Activated CD4-positive, alpha-beta T cell treated with anti-CD3 and anti-CD28 coated beads, Interleukin-10, Interleukin-2, amounts not matched to agents 100 ng/mL and 50 ng/mL, durations not matched to agents 16 hours and 8 hours (primary cell): ENCODE measurements around the gene CRYBG2.

ENCODE experiments used
- DNase-seq: peaks from one replicate; pipeline ENCODE4 v3.0.0-alpha.2; 2020

Gene CRYBG2

DNA sequence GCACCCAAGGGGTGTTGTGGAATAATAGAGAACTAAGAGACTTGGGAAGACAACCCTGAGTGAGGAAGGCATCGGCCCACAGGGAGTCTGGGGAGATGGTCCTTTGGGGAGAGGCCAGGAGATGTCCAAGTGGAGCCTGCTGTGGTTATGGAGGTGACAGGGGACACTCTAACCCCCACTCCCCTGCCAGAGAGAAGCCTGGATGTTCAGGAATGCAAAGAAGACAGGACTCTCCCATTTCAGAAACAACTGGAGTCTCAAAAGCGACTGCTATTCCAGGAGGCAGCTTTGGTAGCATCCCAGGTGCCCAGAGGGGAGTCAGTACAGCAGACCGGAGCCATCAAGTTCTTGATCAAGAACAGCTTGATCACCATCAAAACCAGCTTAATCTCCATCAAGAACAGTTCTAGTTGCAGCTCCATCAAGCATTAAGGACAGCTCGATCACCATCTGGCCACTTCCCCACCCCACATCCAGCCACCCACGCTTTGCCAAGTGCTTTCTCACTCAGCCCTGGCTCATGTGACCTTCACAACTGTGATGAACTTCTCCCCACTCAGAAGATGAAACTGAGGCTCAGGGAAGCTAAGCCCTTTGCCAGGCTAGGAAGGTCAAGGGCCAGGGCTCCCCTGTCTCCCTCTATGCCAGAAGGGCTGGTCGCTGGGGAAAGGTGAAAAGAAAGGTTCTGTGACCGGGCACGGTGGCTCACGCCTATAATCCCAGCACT, 35.4 kb downstream of the CRYBG2 start:
- peak; percentile 64 for DNase-seq

DNA sequence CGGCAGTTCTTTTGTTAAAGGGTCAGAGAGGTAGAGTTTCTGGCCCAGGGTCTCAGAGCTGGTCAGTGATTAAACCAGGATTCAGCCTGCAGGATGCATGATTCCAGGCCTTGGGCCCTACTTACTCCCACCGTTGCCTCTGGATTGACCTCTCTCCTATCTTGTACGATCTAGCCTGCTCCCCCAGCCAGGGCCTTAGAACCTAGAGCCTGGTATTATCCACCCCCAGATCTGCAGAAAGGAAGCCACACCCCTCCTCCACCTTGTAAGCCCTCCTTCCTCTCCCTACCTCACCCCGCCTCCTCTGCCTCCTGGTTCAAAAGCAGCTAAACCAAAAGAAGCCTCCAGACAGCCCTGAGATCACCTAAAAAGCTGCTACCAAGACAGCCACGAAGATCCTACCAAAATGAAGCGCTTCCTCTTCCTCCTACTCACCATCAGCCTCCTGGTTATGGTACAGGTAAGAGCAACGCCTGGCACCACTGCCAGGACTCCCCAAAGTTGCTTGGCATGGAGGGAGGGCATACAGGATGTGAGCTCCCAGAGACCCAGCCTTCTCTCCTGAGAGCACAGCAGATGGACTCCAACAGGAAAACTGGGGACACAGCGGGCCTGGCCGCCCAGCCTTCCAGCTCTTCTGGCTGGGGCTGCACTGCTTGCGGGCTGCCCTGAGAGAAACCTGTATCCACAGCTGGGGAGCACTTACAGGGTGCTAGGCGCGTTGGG, 36.2 kb downstream of the CRYBG2 start, which contains the start of gene CD52:
CD52 (plus strand) TSS at position 347 of the 726 bp plus-strand sequence; CDS start at position 407, 60 bp downstream.
- peak; percentile 87 for DNase-seq

- no peak for DNase-seq
These were observed 36.8 kb downstream of the CRYBG2 start for GRCh38 chr1:26317146-26317545.

DNA sequence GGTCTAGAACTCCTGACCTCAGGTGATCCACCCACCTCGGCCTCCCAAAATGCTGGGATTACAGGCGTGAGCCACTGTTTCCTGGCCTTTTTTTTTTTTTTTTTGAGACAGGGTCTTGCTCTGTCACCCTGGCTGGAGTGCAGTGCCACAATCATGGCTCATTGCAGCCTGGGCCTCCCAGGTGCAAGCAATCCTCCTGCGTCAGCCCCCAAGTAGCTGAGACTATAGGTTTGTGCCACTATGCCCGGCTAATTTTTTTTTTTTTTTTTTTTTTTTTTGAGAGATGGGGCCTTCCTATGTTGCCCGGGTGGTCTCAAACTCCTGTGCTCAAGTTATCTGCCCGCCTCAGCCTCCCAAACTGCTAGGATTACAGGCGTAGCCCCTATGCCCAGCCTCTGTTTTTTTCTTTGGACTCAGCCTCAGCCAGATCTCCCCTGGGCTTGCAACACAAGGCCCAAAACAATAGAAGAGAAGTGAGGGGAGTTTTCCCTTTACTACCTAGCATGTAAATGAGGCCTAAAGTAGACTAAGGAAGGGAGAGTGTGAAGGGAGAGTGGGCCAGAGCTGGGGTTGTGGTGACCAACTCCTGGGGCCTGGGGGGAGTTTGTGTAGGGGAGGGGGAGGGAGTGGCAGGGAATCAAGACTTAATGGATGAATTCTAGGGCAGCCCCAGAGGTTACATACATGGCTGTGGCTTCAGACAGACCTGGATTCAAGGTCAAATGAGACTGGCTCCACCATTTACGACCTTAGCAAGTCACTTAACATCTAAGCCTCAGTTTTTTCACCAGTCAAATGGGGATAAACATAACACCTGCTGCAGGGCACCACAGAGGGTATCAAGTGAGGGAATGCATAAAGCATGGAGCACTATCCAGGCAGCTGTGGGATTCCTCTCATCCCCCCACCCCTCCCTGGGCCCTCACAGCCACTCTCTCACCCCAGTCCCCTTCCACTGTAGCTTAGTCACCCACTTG, 37.8 kb downstream of the CRYBG2 start:
- DNase-seq = no peak

- DNase-seq = no peak
These were observed 39.4 kb downstream of the CRYBG2 start for GRCh38 chr1:26314501-26314900.

- peak; percentile 61 for DNase-seq
These were observed 45.7 kb downstream of the CRYBG2 start for GRCh38 chr1:26307966-26308899.

DNA sequence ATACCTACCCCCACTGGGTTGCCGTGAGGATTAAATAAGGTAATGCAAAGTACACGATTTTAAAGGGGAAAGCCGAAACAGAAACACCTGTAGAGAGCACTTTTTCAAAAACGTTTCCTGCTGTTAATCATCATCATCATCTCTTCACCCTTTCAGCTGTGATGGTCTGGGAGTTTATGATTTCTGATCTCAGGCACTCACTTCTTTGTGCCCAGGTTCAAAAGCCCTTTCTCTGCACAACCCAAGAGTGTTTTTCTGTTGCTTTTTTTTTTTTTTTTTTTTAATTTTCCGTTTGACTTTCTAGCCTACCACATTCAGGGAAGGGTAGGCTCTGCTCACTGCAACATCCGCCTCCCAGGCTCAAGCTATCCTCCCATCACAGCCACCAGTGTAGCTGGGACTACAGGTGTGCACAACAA, 46.6 kb downstream of the CRYBG2 start:
- peak; percentile 55 for DNase-seq

GRCh38 chr1:26306290-26307229, 47.4 kb downstream of the CRYBG2 start, which contains the start of gene UBXN11:
UBXN11 (minus strand) TSS chr1:26306636; CDS start chr1:26302883, 3,753 bp downstream.
- peak; percentile 98 for DNase-seq

- no peak for DNase-seq
These were observed 48.2 kb downstream of the CRYBG2 start for GRCh38 chr1:26305667-26306289.

DNA sequence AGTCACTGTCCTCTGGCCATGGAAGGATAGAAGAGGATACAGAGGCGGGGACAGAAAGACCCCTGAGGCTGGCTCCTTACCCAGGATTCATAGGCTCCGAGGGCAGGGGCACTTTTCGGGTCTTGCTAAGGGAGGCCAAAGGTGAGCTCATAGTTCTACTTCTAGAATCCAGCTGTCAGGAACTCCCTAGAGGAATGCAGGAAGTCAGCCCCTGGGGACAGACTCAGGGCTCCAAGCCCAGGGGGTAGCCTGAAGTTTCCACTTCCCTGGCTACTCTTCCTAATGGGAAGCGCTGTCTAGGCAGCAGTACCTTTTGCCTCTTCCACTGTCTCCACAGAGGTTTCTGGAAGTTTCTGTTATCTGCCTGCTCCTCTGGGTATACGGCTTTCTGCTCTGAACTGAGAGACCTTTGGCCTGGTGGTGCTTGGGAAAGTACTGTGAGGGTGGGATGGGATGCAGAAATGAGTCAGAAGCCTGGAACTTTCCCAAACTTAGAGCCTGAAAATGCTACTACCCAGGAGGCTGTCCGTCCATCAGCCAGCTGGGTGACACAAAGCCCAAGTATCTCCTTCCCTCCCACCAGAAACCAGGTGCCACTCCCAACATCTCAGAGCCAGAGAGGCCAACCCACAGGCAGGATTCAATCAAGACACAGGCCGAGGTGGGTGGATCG, 51.1 kb downstream of the CRYBG2 start:
- no peak for DNase-seq

DNA sequence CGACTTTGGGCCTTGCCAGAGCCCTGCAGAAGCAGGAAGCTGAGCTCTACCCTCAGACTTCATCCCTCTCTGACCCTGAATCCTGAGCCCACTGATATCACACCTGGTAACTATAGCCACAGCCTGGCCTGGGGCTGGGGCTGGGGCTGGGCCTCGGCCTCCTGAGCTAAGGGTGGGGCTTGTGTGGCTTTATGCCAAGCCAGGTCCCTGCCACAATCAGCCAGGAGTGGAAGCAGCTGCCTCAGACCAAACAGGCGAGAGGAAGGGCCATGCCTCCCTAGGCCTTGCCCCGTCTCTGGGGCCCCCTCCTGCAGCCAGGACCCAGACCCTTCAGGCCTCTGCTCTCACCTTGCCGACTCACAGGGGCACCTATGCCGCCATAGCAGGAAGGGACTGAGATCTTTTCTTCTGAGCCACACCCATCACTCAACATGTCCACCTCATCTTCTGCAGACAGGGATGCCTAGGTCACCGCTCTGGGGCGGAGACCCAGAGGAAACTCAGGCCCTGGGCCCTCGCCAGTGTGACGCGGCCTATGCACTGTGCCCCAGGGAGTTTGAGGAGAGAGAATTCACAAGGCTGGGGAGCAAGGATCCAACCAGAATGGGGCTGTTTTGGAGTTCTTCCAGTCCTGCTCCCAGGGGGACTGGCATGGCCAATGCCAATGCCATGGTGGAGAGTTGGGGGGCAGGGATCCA, 53.2 kb downstream of the CRYBG2 start:
- DNase-seq = no peak

GRCh38 chr1:26297791-26298124, 56.2 kb downstream of the CRYBG2 start:
- DNase-seq = no peak

- no peak for DNase-seq
These were observed 56.7 kb downstream of the CRYBG2 start for GRCh38 chr1:26297057-26297790.

DNA sequence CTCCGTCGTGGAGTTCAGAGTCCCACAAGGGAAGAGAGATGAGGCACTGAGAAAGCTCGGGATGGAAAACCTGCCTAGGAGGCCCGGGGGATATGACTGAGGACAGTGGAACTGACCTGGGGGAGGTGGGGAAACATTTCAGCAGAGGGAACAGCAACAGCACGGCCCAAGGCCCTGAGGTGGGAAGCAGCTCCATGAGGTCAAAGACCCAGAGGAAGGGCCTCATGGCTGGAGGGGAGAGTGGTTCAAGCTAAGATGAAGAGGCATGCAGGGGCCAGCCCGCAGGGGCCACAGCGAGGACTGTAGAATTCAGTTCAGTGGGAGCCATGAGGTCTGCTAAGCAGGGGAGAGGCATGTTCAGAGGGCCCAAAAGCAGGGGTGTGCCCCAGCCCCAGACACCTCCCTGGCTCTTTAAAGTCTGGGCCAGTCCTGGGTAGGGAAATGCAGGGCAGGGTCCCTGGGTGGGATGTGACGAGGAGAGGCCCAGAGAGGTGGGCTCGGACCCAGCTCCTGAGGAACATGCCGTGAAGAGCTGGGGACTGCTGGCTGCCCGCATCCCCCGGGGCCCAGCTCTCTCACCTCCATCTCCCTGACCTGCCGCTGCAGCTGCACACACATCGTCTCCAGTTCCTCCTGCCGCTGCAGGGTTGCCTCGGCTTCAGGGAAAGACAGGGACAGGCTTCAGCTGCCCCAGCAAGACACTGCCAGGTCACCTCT, 57.4 kb downstream of the CRYBG2 start:
- DNase-seq = no peak

DNA sequence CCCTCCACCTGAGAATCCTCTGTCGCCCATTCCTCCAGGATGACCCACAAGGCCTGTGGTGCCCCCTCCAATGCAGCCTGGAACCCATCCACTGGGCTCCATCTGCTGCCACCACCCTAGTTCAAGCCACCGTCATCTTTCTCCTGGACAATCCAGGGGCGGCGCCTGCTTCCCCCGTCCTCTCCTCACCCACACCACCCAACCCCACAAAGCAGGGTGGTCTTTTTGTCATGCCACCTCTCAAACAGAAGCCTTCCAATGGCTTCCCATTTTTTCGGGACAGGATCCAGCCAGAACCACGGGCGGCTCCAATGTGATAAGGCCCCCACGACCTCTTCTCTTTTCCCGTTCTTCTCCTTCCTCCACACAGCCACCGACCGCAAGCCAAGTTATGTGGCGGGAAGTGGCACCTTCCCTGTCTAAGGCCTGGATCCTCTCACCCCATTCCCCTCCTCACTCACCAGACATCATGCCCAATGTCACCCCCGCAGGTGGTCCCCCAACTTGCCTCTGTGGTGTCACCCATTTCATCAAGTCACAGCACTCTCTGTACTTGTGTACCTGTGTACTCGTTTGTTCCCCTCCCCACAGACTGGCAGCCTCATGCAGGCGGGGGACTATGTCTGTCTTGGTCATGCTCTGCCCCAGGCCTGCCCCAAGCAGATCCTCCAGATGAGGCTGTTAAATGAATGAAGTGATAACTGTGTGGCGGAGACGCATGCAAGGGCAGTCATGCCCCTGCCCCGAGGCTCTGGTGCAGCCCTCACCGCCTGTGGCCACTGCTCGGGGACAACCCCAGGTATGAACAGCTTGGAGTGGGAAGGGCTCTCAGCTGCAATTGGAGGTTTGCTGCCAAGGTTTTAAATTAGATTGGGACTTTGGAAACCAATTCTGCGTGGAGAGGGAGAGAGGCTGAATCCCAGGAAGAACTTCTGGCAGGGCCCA, 58.5 kb downstream of the CRYBG2 start:
- DNase-seq = no peak

DNA sequence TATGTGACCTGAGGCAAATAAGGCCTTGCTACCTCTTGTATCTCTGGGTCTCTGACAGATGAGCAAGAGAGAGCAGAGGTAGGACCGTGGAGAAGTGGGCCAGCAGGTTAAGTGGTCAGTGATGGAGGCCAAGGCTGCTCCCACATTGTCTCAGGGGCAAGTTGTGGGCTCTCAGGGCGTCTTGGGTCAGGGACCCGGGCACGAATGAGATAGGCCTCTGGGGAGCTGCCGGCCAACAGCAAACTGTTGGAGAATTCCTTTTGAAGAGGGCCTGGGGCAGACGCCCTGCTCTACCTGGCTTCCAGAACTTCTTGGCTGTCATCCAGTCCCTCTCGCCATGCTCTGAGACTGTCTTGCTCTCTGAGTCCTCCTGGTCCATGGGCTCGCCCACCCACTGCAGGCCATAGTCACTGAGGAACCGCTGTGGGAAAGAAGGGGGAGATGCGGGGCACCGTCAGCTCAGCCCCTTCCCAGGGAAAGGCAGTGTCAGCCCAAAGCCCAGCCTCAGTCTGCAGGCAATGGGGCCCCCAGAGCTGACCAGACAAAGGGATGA, 59.9 kb downstream of the CRYBG2 start:
- no peak for DNase-seq
